HG02870 (cell line): ENCODE data around the gene KCNC1.

Experiments used
- ATAC-seq: cut with Tn5 transposase; IDR thresholded peaks from one replicate; pipeline ENCODE4 v1.9.1; 2021; ENCODE audit warnings: mild to moderate bottlenecking, moderate library complexity; ENCODE audit not compliant: unreplicated experiment

The KCNC1 gene

GRCh38 chr11:17752144-17752543 lies 17.6 kb downstream of the KCNC1 start:
- no peak for ATAC-seq

GRCh38 chr11:17753153-17753552 lies 18.6 kb downstream of the KCNC1 start:
- ATAC-seq, result no peak

GRCh38 chr11:17753641-17754040 lies 19.1 kb downstream of the KCNC1 start:
- no peak for ATAC-seq

GRCh38 chr11:17755891-17756290 lies 21.3 kb downstream of the KCNC1 start:
- no peak for ATAC-seq

GRCh38 chr11:17760102-17761029 lies 25.8 kb downstream of the KCNC1 start:
- peak; percentile 73 for ATAC-seq

GRCh38 chr11:17762309-17762974 lies 27.9 kb downstream of the KCNC1 start:
- ATAC-seq, result peak; percentile 59

GRCh38 chr11:17763244-17763643 lies 28.7 kb downstream of the KCNC1 start:
- no peak for ATAC-seq

- ATAC-seq, result no peak
These were observed 29.1 kb downstream of the KCNC1 start for GRCh38 chr11:17763703-17764102.

GRCh38 chr11:17764446-17765218 lies 30.1 kb downstream of the KCNC1 start:
- ATAC-seq, result no peak

GRCh38 chr11:17765356-17766072 lies 30.9 kb downstream of the KCNC1 start:
- ATAC-seq, result no peak

GRCh38 chr11:17766073-17766359 lies 31.4 kb downstream of the KCNC1 start:
- no peak for ATAC-seq

GRCh38 chr11:17766590-17766989 lies 32.0 kb downstream of the KCNC1 start:
- no peak for ATAC-seq

GRCh38 chr11:17767301-17767885 lies 32.8 kb downstream of the KCNC1 start:
- ATAC-seq, result no peak

GRCh38 chr11:17767914-17768313 lies 33.3 kb downstream of the KCNC1 start:
- ATAC-seq, result no peak

- ATAC-seq, result no peak
These were observed 34.0 kb downstream of the KCNC1 start for GRCh38 chr11:17768547-17768946.

GRCh38 chr11:17769218-17769617 lies 34.6 kb downstream of the KCNC1 start:
- ATAC-seq, result no peak

- no peak for ATAC-seq
These were observed 35.6 kb downstream of the KCNC1 start for GRCh38 chr11:17770048-17770652.

- ATAC-seq, result no peak
These were observed 36.3 kb downstream of the KCNC1 start for GRCh38 chr11:17770917-17771316.

GRCh38 chr11:17771415-17771814 lies 36.8 kb downstream of the KCNC1 start:
- ATAC-seq, result no peak

GRCh38 chr11:17771841-17772401 lies 37.3 kb downstream of the KCNC1 start:
- no peak for ATAC-seq
